AG08395 (cell line): ENCODE measurements around the gene IRF3.
"Not testable (repeated sequence)": the region's sequence is repeated elsewhere in the genome, so short reads cannot be mapped to it uniquely, and the experiment has no call there.

ENCODE experiments used
- DNase-seq: peaks from one replicate; pipeline ENCODE4 v3.0.0; 2012; ENCODE audit warnings: mixed read lengths, low spot score

Gene IRF3

GRCh38 chr19:49617860-49618259, 47.8 kb downstream of the IRF3 start:
- not testable (repeated sequence) for DNase-seq

DNA sequence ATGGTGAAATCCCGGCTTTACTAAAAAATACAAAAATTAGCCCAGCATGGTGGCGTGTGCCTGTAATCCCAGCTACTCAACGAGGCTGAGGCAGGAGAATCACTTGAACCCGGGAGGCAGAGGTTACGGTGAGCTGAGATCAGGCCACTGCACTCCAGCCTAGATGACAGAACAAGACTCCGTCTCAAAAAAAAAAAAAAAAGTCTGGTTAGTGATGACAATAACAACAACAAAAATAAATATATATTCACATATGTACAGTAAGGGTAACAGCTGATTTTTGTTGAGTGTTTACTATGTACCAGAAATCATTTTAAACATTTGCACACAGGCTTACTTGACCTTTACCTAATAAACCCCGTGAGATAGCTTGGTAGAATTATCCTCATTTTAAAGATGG, 48.7 kb downstream of the IRF3 start:
- no peak for DNase-seq

DNA sequence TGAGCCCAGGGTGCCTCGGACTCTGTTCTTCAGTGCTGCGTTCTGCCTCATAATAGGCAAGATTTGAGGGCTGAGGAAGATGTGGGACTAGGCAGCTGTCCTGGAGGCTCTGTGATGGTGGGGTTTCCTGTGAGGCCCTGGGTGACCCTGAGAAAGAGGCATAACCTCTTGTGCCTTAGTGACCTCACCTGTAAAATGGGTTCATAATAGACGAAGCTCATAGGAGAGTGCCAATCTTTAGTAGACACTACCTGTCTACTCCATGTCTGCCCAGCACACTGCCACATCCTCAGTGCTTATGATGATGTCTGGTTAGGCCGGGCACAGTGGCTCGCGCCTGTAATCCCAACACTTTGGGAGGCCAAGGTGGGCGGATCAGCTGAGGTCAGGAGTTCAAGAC, 49.1 kb downstream of the IRF3 start:
- no peak for DNase-seq

DNA sequence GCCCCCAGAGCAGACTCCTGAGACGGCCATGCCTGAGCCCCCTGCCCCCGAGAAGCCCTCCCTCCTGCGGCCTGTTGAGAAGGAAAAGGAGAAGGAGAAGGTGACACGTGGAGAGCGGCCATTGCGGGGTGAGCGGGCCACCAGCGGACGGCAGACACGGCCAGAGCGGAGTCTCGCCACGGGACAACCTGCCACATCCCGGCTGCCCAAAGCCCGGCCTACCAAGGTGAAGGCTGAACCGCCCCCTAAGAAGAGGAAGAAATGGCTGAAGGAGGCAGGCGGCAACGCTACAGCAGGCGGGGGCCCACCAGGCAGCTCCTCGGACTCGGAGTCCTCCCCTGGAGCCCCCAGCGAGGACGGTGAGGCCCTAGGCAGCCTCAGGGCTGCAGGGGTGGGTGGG, 49.8 kb downstream of the IRF3 start:
- DNase-seq = no peak

DNA sequence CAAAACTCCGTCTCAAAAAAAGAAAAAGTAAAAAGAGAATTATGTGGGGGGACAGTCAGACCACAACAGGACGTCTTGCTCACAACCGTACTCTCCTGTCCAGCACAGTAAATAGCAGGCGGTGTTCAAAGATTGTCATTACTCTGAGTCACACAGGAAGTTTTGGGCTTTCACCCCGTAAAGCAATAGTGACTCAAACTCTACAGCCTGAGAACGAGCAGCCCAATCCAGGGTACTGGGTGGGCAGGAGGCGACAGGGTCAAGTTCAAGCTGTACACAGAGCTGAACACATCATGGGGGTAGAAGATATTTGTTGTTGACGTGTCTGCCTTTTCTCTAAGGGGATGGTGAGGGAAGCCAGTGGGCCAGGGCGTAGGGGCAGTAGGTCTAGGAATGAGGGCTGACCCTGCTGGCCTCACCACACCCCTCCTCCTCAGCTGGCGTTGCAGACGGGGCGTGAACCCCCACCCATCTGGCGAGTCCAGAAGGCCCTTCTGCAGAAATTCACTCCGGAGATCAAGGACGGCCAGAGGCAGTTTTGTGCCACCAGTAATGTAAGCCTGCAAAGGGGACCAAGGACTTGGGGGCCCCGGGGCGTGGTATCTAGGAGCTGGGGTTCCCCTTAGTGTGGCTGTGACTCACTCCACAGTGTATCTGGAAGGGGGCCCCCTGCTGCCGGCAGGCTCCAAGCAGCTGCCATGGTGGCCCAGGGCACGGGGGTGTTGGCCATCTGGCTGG, 51.4 kb downstream of the IRF3 start:
- peak; percentile 81 for DNase-seq

GRCh38 chr19:49613374-49613773, 52.3 kb downstream of the IRF3 start:
- DNase-seq = peak; percentile 26
